ENCODE results near the gene SLC7A1. TPM values are rescaled to one million over a fixed set of nuclear protein-coding genes. Genes with fewer than 3 reads are reported as not detected.

SLC7A1 gene
- total RNA-seq, 2 experiments from 2014 or later: 39.5 to 141 TPM

DNA sequence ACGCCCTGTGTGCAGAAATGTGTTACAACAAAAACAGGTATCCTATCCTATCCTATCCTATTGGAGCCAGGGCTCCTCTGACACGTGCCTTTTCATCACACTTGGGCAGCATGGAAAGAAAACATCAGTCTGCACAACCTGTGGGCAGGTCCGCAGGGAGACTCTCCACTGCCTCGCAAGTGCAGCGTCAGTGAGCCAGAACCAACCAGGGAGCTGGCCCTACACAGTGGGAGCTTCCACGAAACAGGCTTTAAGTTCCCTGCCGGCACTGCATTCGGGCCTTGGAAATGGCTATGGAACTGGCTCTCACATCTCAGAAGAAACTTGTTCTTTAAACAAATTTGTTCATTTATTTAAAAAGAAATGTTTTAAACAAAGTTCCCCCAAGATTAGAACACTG, 49.5 kb downstream of the SLC7A1 start:
- no peak overlapping the region for H3K4me2 ChIP-seq (ENCODE audit: low read length)
- intact Hi-C loops (cut with micrococcal nuclease; ENCODE audit: unreplicated experiment): no loop called here
- CTCF ChIA-PET (ENCODE audit: unreplicated experiment): interaction anchor here (1.0 kb wide), 1 partner anchor 8 kb away, joined by 3 read pairs; no protein-coding TSS in a partner anchor

DNA sequence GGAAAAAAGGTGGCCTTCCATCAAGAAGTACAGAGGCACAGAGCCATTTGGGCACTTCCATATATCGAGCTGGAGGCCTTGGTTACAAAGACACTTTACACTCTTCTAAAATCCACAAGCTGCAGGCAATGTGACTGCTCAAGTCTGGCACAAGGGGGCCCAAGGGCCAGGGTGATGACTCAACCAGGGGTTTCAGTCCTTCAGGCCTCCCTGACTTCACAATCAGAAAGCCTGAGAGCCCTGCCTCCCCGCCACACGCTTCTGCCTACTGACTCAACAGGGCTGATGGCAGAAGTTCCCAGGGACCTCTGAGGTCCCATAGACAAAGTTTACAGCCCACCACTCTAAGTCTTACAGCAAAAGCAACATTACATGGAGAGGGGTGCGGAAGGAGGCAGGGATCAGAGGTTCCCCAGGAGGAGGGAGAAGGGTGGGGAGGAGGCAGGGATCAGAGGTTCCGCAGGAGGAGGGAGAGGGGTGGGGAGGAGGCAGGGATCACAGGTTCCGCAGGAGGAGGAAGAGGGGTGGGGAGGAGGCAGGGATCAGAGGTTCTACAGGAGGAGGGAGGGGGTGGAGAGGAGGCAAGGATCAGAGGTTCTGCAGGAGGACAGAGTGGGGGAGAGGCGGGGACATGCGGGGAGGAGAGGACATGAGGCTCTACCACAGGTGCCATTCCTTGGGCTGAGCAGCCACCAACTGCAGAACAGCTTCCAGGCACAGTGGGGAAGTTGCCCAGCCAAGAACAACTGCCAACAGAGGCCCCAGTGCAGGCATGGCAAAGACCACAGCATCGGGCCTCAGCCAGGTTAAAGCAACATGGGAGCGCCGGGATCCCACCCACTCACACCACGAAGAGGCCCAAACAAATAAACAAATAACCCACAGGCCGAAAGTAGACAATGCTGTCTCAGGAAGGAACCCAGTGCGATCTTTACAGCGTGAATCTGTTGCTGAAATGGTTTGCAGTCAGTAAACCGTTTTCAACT, 52.0 kb downstream of the SLC7A1 start:
- no peak for DNase-seq (ENCODE audit: low spot score)
- H3K36me3 ChIP-seq (ENCODE audit: insufficient read depth, low read length): peaks cover 89% of the 10 kb centered on the region
- H3K9me3 ChIP-seq (ENCODE audit: low read length): no peaks in the 10 kb centered on the region
- TF ChIP-seq, protein P1, sequence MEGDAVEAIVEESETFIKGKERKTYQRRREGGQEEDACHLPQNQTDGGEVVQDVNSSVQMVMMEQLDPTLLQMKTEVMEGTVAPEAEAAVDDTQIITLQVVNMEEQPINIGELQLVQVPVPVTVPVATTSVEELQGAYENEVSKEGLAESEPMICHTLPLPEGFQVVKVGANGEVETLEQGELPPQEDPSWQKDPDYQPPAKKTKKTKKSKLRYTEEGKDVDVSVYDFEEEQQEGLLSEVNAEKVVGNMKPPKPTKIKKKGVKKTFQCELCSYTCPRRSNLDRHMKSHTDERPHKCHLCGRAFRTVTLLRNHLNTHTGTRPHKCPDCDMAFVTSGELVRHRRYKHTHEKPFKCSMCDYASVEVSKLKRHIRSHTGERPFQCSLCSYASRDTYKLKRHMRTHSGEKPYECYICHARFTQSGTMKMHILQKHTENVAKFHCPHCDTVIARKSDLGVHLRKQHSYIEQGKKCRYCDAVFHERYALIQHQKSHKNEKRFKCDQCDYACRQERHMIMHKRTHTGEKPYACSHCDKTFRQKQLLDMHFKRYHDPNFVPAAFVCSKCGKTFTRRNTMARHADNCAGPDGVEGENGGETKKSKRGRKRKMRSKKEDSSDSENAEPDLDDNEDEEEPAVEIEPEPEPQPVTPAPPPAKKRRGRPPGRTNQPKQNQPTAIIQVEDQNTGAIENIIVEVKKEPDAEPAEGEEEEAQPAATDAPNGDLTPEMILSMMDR (conservative IDR thresholded peaks at IDR 0.05; ENCODE audit: low read length): no peak
- TF ChIP-seq EZH2phosphoT487 (IDR thresholded peaks at IDR 0.05; ENCODE audit: borderline replicate concordance, low read depth, low read length): no peak
- H3K4me3 ChIP-seq (ENCODE audit: low read depth, low read length, poor library complexity, severe bottlenecking): no peak overlapping the region
- peaks cover 71% of the 10 kb centered on the region for H3K79me2 ChIP-seq (ENCODE audit: insufficient read depth, low read depth, low read length)
- H4K20me1 ChIP-seq (ENCODE audit: insufficient read depth, low read length): peaks cover 24% of the 10 kb centered on the region; the same call in 1 of the 2 replicates
- H3K9me2 ChIP-seq (ENCODE audit: insufficient read depth, low read length): no peaks in the 10 kb centered on the region
- peaks cover 14% of the 10 kb centered on the region for H3K4me1 ChIP-seq (ENCODE audit: insufficient read depth, low read length, poor library complexity, severe bottlenecking)
- ChIA-PET CTCF (ENCODE audit: unreplicated experiment) (no interaction called here), POLR2A (interaction anchor here (0.7 to 1.4 kb wide), 3 partner anchors 37 to 52 kb away, joined by 3 to 4 read pairs (median 3); partner anchors contain the start of gene SLC7A1)
- H3K27ac ChIP-seq (ENCODE audit: low read depth, low read length, poor library complexity, severe bottlenecking): no peak overlapping the region
- no peak overlapping the region for H3K4me2 ChIP-seq (ENCODE audit: low read length)
- no peak overlapping the region for H2AFZ ChIP-seq (ENCODE audit: low read length)
- no TSS peak for BruUV-seq (replicated peaks)
- intact Hi-C loops (cut with micrococcal nuclease; ENCODE audit: unreplicated experiment): no loop called here

More for the DNA sequence above, 49.5 kb downstream of the SLC7A1 start:
- no peak for TF ChIP-seq EZH2phosphoT487 (IDR thresholded peaks at IDR 0.05; ENCODE audit: borderline replicate concordance, low read depth, low read length)
- TF ChIP-seq, protein P1 (conservative IDR thresholded peaks at IDR 0.05; ENCODE audit: low read length): no peak
- no peak overlapping the region for H3K4me3 ChIP-seq (ENCODE audit: low read depth, low read length, poor library complexity, severe bottlenecking)
- no peak for DNase-seq (ENCODE audit: low spot score)
- peaks cover 94% of the 10 kb centered on the region for H3K36me3 ChIP-seq (ENCODE audit: insufficient read depth, low read length)
- H3K27ac ChIP-seq (ENCODE audit: low read depth, low read length, poor library complexity, severe bottlenecking): no peak overlapping the region
- peaks cover 19% of the 10 kb centered on the region; the same call in 1 of the 2 replicates for H4K20me1 ChIP-seq (ENCODE audit: insufficient read depth, low read length)
- peaks cover 9% of the 10 kb centered on the region for H3K4me1 ChIP-seq (ENCODE audit: insufficient read depth, low read length, poor library complexity, severe bottlenecking)
- H3K9me3 ChIP-seq (ENCODE audit: low read length): no peaks in the 10 kb centered on the region
- no peak overlapping the region for H2AFZ ChIP-seq (ENCODE audit: low read length)
- no TSS peak for BruUV-seq (replicated peaks)
- POLR2A ChIA-PET: no interaction called here
- H3K79me2 ChIP-seq (ENCODE audit: insufficient read depth, low read depth, low read length): peaks cover 67% of the 10 kb centered on the region
- no peaks in the 10 kb centered on the region for H3K9me2 ChIP-seq (ENCODE audit: insufficient read depth, low read length)
